NCI-H2081 (cell line): Measurements from ENCODE around the gene PLEKHM3.

Experiments
- DNase-seq, 2 experiments: peaks; one replicate each; lab custom pipeline; 2025; lab: John Stamatoyannopoulos, UW

The PLEKHM3 gene

GRCh38 chr2:207990784-207991183 lies 34.5 kb downstream of the PLEKHM3 start:
- no peak for DNase-seq

- no peak for DNase-seq
Observed at GRCh38 chr2:207988975-207989374, 36.4 kb downstream of the PLEKHM3 start.

- DNase-seq: no peak
Observed at GRCh38 chr2:207987025-207987716, 38.2 kb downstream of the PLEKHM3 start.

- no peak for DNase-seq
Observed at GRCh38 chr2:207984765-207985480, 40.4 kb downstream of the PLEKHM3 start.

GRCh38 chr2:207983641-207984042 lies 41.7 kb downstream of the PLEKHM3 start:
- no peak for DNase-seq

GRCh38 chr2:207978177-207978948 lies 47.0 kb downstream of the PLEKHM3 start:
- no peak for DNase-seq

GRCh38 chr2:207975921-207976320 lies 49.4 kb downstream of the PLEKHM3 start:
- DNase-seq: no peak

GRCh38 chr2:207974216-207974605 lies 51.1 kb downstream of the PLEKHM3 start:
- DNase-seq: no peak

- no peak for DNase-seq
Observed at GRCh38 chr2:207970826-207971180, 54.5 kb downstream of the PLEKHM3 start.

- peak in 1 of 2 experiments; percentile 9 for DNase-seq
Observed at GRCh38 chr2:207970147-207970825, 55.0 kb downstream of the PLEKHM3 start.

- DNase-seq: no peak
Observed at GRCh38 chr2:207969249-207969648, 56.1 kb downstream of the PLEKHM3 start.

- no peak for DNase-seq
Observed at GRCh38 chr2:207967121-207967520, 58.2 kb downstream of the PLEKHM3 start.

- no peak for DNase-seq
Observed at GRCh38 chr2:207960911-207961310, 64.4 kb downstream of the PLEKHM3 start.

GRCh38 chr2:207960090-207960489 lies 65.2 kb downstream of the PLEKHM3 start:
- no peak for DNase-seq

GRCh38 chr2:207956771-207957170 lies 68.6 kb downstream of the PLEKHM3 start:
- no peak for DNase-seq

- DNase-seq: no peak
Observed at GRCh38 chr2:207955456-207955855, 69.9 kb downstream of the PLEKHM3 start.

GRCh38 chr2:207953354-207953753 lies 72.0 kb downstream of the PLEKHM3 start:
- no peak for DNase-seq

- DNase-seq: no peak
Observed at GRCh38 chr2:207952564-207953345, 72.6 kb downstream of the PLEKHM3 start.

- DNase-seq: no peak
Observed at GRCh38 chr2:207951734-207952470, 73.4 kb downstream of the PLEKHM3 start.

- DNase-seq: no peak
Observed at GRCh38 chr2:207950761-207951114, 74.6 kb downstream of the PLEKHM3 start.
